CD4-positive, alpha-beta T cell treated with Interleukin-15 for 1 hour (primary cell): ENCODE results near the gene KCTD18.

ENCODE experiments used
- DNase-seq: peaks from one replicate; pipeline ENCODE4 v3.0.0-alpha.2; 2020

KCTD18 gene

DNA sequence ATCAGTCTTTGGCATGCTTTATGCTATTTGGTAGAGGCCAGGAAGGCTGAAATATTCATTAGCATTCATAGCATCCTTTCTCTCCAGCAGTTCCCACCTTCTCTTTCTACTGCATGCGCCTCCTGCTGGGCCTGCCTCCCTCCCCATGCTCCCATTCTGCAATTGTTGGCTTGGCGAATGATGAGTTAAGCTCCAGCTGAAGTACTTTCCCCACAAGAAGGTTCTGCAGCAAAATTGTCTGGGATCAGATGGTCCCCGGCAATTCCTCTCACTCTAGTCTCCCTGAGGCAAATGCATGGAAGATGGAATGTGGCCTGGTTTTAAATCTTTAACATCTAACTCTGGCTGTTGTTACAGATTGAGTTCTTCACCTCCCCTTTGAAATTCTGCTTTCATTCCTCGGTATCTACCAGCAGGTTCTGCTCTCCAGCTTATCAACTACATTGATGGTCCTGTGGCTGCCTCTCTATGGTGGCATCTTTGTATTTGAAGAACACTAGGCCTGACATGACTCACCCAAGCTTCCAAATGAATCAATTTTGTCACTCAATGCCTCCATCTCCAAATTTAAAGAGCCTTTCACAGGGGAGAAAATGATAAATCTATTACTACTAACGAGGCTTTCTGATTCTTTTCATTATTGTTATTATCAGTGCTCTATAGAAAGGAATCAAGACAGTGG is 55.9 kb downstream of the KCTD18 start:
- no peak for DNase-seq

DNA sequence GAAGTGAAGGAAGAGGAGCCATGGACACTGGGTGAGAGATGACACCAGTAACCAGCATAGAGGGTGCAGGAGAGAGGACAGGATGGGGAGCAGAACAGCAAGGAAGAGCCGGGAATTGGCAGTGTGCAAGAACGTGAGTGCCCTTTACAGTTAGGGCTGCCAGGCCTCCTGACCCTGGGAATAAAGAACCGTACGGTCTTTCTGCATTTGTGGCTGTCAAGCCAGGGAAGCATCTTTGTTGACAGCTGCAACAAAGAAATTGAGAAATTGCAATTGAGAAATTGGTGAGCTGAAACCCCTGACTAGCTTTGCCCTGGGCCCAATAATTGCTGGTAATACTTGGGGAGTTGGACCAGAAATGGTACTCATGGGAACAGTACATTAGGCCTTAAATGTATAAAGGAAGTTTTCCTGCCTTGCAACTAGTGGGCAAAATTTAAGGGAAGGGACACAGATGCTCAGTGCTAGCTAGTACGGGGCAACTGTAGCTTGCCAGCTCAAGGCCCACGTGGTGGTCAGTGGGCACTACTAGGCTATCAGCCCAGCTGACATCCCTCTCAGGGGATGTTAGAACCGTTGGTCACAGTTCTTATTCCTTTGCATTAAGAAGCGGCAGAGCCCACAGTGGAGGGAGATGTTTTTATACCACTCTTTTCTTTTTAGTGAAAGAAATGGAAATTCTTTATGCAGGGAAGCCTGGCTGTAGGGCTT is 56.6 kb downstream of the KCTD18 start:
- no peak for DNase-seq

DNA sequence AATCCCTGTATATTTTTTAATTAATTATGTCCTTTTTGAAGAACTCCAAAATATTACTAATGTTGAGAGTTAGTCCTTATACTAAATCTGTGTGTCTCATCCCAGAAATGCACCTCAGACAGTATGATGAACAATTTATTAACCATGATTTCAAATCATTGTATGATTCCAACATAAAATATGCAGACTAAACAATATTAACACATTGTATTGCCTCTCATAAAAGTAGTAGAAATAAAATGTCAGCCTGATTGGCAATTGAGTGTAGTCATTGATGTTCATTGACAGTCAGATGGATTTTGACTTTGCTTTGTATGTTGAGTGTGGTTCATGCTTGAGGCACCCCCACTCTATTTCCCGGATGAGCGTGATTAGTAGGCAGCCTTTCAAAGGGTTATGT is 57.5 kb downstream of the KCTD18 start:
- DNase-seq = no peak

DNA sequence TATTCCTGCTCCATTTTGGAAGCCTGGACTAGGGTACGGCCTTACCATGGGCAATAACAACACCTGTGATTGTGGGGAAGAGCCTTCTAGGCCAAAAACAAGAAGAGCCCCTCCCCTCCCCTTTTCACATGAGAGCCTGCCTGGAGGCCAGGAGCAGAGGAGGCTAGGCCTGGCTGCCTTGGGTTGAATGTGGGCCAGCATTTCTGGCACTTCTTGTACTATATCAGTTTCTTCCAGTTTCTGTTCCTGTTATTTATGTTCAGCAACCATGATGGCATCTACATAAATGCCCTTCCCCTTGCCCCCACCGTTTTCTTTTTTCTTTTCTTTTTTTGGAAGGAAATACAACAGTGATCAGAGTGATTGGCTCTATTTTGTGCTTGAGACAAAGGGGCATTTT is 58.4 kb downstream of the KCTD18 start:
- no peak for DNase-seq

DNA sequence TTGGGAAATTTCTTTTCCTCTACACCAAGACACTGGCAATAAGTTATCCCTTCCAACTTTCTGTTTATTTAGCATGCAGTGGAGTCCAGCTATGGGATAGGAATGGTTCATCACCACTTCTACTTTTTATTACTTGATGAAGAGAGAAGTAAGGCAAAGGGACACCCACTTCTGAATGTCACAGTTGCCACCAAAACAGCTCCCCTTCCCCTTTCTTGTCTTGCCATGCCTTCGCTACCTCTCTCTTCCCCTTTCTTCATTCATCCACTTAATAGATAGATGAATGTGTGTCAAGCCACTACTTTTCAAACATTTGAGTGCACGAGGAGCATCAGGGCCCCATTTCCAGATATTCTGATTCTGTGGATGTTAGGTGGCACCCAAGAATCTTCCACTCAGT is 59.6 kb downstream of the KCTD18 start:
- no peak for DNase-seq

DNA sequence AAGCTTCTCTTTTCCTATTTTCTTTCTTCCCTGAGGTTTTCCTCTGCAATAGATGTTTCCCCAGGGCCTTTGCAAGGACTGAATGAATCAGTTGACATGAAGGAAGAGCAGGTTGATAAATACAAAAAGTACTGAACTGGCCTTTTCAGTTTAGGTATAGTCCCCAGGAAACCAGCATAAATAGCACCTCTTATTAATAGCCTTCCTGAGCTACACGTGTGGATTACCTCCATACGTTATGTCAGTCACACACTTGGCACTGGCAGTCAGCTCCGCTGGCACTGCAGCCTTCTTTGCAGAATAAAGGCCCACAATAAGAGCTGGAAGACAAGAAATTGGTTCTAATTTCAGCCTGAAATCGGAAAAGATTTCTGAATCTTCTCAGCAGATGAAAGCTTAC is 60.7 kb downstream of the KCTD18 start:
- no peak for DNase-seq

DNA sequence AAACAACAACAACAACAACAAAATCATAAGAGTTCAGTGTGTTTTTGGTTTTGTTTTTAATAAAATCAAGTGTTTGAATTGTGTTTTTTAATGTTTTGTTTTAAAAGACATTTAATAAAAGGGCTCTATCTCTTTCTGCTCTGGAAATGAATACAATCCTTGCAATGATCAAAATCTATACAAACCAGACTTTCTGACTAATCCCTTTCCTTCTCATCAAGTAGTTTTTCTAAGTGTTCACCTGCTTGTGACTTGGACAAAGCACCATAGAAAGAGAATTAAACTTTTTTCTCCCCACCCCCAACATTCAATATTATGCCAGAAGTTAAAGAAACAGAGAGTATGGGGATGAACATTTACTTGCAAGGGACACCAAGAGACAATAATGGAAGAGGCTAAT is 61.4 kb downstream of the KCTD18 start:
- no peak for DNase-seq

DNA sequence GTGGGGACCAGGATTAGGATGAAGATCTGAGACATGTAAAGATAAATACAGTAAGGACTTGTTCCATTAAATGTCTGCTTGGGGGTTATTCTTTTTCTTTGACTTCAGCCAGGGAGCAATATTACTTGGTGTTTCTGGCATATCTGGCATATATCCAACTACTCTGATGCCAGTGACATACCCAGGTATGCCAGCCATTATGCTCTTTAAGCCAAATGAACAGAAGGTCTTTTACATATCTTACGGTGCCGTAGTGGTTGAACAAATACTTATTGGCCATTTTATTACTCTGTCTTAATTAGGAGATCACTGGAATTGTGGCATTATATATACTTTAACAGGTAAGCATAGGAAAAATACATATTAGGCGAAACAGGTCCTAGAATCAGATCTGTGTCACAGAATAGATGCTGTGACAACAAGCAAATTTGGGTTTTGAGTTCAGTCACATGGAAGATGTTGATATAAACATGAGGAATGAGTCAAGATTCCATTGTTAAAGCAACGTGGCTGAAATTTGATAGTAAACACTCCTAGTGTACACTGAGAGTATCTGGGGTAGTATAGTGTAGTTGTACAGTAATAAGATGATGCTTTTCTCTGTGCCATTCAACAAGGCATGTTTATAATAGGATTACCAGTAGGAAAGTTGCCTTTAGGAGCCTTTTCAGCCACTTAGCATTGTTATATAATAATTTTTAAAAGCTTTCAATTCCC is 62.6 kb downstream of the KCTD18 start:
- no peak for DNase-seq

DNA sequence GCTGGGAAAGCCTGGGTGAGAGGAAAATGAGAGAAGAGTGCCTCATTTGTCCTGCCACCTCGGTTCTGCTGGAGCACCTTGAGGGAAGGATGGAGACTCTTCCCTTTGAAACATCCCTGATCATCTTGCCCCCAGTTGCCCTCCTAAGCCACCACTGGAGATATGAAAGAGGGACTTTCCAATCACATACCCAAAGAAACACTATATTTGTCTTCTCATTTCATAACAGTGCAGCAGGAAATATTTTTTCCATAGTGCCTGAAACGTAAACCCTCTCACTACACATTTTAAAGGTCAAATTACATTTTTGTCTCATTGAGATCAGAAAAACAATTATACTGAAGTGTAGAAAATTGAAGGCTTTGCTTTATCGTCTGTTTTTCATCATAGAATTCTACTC is 63.3 kb downstream of the KCTD18 start:
- DNase-seq = no peak

DNA sequence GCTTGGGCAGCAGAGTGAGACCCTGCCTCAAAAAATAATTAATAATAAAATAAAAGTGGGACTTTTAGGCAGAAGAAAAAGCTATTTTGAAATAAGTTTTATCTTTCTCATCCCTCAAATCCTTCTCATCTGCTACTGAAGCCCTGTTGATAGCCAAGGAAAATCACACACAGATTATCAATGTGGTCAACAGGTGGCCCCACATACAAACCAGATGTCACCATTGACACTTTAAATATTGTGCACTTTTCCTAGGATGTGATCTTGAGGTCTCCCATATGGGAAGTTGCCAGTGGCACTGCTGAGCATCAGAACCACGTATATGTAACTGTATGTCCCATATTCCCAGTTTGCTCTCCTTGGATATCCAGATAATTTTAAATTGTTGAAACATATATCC is 64.6 kb downstream of the KCTD18 start:
- no peak for DNase-seq

DNA sequence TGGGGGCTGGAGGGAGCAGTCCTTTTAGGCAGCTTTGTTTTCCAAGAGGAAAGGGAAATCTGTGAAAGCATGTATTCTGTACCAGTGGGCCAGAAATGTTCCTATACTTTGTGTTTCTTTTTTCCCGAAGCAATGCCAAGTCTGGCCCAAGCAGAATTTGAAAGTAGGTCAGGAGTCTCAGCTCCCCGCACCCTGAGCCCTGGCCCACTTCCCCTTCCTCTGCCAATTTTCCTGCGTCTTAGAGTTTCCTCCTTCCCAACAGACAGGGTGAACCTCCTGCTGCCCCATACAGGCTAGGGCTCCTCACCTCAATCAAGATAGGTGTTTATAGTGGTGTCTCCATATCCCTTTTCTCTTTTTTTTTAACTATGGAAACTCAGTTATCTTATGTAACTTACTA is 65.3 kb downstream of the KCTD18 start:
- DNase-seq = no peak

DNA sequence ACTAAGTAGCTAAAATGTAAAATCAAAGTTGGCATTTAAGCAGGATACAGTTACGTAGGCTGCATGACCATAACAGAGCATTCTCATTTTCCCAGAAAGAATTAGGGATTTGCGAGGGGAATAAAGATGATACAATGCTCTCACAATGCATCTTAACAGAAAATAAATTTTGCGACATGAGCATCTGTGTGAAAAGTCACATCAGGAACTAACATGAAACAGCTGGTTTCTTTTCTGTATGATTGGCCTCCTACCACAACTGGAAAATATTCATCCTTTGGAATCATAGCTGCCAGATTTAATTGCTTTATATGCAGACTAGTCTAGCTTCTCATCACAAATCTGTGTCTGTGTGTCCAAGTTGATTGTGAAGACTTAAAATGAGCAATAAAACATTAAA is 66.0 kb downstream of the KCTD18 start:
- no peak for DNase-seq

DNA sequence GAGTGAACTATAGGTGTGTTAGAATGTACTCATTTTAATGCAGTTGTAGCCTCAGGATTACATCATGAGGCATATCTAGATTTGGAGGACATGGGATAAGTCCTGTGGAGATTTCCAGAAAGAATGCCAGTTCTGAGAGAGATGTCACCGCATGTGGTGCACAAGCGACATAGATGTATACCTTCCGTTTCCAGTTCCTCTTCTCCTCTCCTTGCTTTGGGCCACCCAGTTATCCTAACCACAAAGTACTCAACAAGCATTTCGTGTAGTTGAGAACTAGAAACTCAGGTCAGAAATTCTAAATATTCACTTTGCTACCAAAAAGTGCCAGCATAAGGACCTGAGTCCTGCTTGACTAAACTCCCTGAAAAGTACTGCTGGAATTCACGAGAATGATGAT is 66.5 kb downstream of the KCTD18 start:
- no peak for DNase-seq

DNA sequence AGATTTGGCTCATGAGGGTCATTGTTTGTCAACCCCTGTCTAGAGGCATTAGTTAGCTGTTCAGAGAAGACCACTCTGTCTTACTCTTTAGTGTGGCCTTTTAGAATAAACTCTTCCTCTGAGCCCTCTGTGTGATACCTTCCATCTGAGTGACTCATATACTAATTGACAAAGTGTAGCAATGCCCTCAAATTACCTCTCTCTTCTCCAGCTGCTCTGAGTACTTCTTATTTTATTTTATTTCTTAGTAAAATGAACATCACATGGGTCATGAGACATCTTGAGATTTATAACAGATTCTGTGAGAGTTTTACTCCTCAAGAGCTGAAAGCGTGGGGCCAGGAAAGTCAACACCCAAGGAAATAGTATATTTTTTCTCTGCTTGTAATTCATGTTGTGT is 67.4 kb downstream of the KCTD18 start:
- no peak for DNase-seq

DNA sequence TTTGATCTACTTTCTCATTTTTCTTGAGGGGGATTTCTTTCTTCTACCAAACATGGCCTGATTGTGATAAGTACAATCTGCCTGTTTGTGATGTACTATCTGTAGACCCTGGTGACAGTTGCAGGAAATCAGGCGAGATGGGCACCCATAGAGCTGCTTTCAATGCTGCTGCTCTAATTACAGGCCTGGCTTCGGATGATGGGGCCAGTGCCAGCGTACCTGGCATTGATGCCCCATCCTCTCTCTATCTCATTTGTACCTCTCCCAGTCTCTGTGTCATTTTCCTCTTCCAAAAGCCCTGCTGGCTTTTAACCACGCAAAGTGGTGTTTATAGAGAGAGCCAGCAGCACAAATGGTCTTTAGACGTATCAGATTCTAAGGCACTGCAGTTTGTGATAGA is 69.9 kb downstream of the KCTD18 start:
- DNase-seq = no peak
